Fibroblast of skin of scalp (primary cell): ENCODE data around the gene HECW1.

Experiments
- DNase-seq: peaks from one replicate; pipeline ENCODE4 v3.0.0-alpha.2; 2013

Gene HECW1

GRCh38 chr7:43441231-43442130 is 329.0 kb downstream of the HECW1 start:
- no peak for DNase-seq

DNA sequence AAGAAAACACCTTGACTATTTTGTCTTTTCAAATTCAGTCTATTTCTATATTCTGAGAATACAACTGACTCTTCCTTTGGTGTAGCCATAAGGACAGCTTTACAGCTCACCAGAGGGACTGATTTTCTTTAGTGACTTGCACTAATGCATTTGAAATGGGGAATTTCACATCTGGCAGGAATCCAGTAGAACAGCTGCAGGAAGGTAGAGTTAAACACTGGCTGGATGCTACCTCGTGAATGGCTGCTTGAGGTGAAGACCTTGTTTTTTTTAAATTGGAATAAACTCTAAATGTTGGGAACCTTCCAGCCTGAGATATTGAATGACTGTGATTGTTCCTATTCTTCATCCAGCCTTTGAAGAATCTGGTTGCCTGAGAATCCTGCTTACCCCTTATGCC is 330.9 kb downstream of the HECW1 start:
- DNase-seq: peak; percentile 9

- DNase-seq: no peak
These were observed 332.5 kb downstream of the HECW1 start for GRCh38 chr7:43444711-43445578.

- no peak for DNase-seq
These were observed 337.1 kb downstream of the HECW1 start for GRCh38 chr7:43449577-43449976.

- no peak for DNase-seq
These were observed 338.4 kb downstream of the HECW1 start for GRCh38 chr7:43450894-43451293.

GRCh38 chr7:43454936-43455518 is 342.6 kb downstream of the HECW1 start:
- peak; percentile 48 for DNase-seq

GRCh38 chr7:43456200-43456599 is 343.8 kb downstream of the HECW1 start:
- no peak for DNase-seq

DNA sequence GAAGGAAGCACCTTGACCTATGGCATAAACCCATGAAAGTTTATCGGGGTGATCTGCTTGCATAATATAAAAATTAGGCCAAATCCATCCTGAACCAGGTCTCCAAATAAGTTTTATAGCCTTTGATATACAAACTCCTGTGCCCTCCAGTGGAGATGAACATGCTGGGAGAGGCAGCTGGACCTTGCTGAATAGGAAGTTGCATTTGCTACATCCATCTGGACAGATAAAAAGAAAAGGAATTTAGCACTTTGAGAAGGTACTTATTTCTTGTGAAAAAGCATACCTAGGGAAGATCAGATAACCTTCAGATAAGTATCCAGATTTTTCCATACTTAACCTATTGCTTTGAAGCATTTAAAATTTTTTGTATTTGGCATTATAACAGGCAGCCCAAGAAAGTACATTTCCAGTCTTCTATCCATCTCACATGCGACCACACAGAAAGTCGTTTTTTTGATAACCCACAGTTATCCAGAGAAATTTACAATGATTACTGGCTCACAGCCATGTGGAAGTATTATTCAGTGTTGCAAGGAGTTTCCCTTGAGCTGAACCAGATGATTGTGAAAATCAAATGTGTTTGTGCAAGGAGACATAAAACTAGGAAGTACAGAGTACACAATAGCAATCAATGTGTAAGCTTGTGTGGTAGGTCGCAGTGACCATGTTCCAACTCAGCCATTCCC is 346.0 kb downstream of the HECW1 start:
- DNase-seq: no peak

DNA sequence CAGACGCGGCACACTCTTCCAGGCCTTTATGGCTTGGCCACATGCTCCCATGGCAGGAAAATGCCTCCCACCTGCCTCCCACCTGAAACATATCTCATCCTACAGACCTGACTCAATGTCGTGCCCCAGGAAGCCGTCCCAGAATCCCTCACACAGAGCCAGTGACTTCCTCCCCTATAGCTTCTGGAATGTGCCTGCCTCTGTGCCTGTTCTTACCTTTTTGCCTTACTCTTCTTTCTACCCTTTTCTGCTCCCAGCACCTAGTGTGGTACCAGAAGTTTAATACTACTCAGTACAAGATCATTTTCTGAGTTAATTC is 346.5 kb downstream of the HECW1 start:
- no peak for DNase-seq

DNA sequence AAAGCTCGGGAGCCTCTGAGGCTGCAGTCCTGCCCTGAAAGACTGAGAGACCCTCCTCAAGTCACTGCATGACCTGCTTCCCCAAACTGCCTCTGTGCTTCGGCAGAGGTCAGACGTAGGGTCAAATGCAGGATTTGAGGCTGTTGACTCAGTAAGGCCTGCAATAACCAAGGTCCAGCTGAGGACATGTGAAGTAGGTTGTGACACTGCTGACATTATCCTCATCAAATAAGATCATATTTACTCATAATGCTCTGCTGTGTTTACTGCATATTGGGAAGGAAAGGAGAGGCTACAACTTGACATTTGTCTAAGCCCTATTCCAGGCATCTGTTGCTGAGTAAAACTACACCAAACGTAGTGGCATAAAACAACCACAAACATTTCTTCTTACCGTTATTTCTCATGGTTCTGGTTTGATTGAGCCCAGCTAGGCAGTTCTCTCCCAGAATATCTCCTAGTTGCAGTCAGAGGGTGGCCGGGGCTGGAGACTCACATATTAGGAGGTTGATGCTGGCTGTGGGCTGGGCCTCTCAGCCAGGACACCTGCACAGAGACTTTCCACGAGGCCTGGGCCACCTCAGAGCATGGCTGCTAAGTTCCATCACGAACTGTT is 348.4 kb downstream of the HECW1 start:
- no peak for DNase-seq

- no peak for DNase-seq
These were observed 349.0 kb downstream of the HECW1 start for GRCh38 chr7:43461349-43462024.

DNA sequence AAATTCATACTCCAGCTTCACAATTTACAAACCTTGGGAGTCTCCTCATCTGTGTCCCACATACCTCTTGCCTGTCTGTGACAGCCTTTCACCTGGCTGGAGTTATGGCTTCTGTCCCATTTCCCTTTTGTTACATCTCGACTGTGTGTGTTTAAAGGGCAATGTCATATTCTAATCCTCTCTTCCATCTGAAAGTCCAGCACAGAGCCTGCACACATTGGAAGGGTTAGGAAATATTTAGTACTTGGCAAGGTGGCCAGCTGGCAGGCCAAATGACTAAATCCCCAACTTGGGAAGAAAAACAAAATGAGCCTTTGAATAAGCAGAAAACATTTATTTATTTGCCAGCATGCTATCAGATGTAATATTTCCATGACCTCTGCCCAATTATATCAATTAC is 350.4 kb downstream of the HECW1 start:
- no peak for DNase-seq

- DNase-seq: no peak
These were observed 351.0 kb downstream of the HECW1 start for GRCh38 chr7:43463401-43463980.

- peak; percentile 65 for DNase-seq
These were observed 353.4 kb downstream of the HECW1 start for GRCh38 chr7:43465581-43466554.

GRCh38 chr7:43467406-43467805 is 355.0 kb downstream of the HECW1 start:
- DNase-seq: peak; percentile 52

DNA sequence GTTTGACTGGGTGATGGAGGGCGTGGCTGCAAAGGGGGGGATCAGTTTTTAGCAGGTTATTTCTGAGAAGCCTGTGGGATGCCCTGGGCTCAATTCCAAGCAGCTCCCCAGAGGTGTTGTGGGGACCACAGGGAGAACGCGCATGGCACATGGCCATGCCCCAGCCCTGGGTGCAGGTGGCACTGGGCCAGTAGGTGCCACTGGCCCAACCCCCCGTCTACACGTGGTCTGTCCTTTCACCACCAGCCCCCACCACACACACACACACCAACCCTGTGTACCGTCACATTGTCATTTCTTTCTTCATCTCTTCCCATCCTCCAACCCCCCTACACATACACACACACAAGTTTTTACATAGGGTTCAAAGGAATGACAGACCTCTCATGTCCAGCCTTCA is 355.4 kb downstream of the HECW1 start:
- no peak for DNase-seq

GRCh38 chr7:43469051-43469450 is 356.6 kb downstream of the HECW1 start:
- no peak for DNase-seq

- no peak for DNase-seq
These were observed 357.7 kb downstream of the HECW1 start for GRCh38 chr7:43470110-43470509.

DNA sequence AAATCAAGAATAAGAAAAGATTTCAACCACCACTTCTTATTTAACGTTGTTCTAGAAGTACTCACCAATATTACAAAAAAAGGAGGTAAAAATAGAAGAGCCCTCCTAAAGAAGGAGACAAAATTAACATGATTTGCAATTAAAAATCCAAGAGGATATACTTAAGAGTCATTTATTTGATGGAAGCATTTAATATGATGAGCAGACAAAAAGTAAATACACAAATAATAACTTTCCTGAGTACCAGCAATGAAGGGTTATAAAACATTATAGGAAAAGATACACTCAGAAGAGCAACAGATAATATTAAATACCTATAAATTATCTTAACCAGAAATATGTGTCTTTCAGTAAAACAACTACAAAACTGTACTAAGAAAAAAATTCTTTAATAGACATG is 363.5 kb downstream of the HECW1 start:
- no peak for DNase-seq

DNA sequence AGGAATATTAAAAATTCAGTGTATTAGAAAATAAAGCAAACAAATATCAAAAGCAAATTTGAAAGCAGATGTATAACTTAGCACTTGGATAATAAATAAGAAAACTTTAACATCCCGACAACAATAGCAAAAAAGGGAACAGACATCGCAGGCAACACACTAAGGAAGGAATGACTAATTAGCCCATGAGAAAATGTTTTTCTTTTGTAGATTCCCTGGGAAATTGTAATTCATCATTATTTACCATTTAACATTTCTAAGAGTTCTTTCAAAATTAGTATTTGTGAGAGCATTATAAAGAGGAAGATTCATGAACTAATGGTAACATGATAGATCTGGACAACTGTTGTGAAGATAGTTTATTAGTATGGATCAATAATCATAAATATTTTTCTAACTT is 364.4 kb downstream of the HECW1 start:
- no peak for DNase-seq
